SK-N-MC (cell line): ENCODE results near the gene TMEM203.

Experiments
- DNase-seq: peaks from one replicate; pipeline ENCODE4 v3.0.0-alpha.2; 2011; ENCODE audit warnings: low read depth, low spot score
- H3K27ac ChIP-seq: fragments of 200-600 bp; sonication (generic); 2 replicates; pipeline ENCODE4 v1.5.1; 2016; ENCODE audit warnings: mixed run types
- H3K36me3 ChIP-seq: fragments of 200-600 bp; sonication (generic); 2 replicates; pipeline ENCODE4 v1.6.1; 2017; ENCODE audit warnings: antibody characterized with exemption, low read length, mixed read lengths; ENCODE audit not compliant: insufficient read depth
- H3K4me3 ChIP-seq: fragments of 200-600 bp; sonication (generic); 2 replicates; pipeline ENCODE4 v1.5.1; 2016
- H3K9ac ChIP-seq: fragments of 200-600 bp; sonication (generic); 2 replicates; pipeline ENCODE4 v1.8.0; 2017; ENCODE audit warnings: mixed run types, mixed read lengths; ENCODE audit not compliant: insufficient read length
- H3K9me3 ChIP-seq: fragments of 200-600 bp; sonication (generic); 2 replicates; pipeline ENCODE4 v1.6.1; 2017; ENCODE audit warnings: low read depth, mild to moderate bottlenecking, antibody characterized with exemption, low read length, moderate library complexity, mixed read lengths
- EZH2 ChIP-seq: fragments of 200-600 bp; sonication (generic); IDR thresholded peaks from one replicate; pipeline ENCODE4 v1.6.1; 2017; ENCODE audit warnings: antibody characterized with exemption
- FOXP2 ChIP-seq: optimal IDR thresholded peaks from 2 replicates; pipeline ENCODE3; 2011; ENCODE audit warnings: mild to moderate bottlenecking, moderate library complexity; ENCODE audit not compliant: insufficient read depth; ENCODE audit errors: extremely low read length, control extremely low read depth
- POLR2AphosphoS5 ChIP-seq: IDR thresholded peaks from 2 replicates; pipeline ENCODE4 v1.6.1; 2012; ENCODE audit warnings: mild to moderate bottlenecking, low read depth, low read length, borderline replicate concordance

TMEM203 gene

DNA sequence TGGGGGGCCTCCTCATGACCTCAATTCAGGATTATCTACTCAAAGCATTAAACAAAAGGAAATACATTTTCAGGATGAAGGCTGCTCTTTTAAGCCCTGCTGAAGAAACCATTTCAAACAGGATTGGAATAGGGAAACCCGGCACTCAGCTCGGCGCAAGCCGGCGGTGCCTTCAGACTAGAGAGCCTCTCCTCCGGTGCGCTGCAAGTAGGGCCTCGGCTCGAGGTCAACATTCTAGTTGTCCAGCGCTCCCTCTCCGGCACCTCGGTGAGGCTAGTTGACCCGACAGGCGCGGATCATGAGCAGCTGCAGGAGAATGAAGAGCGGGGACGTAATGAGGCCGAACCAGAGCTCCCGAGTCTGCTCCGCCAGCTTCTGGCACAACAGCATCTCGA lies 720 bp downstream of the TMEM203 start:
- Histone ChIP-seq H3K9me3 (no peaks in the 10 kb centered on the region), H3K9ac (peak overlapping the region; percentile 90), H3K36me3 (no peaks in the 10 kb centered on the region), H3K4me3 (peak overlapping the region; percentile 92), H3K27ac (no peak overlapping the region)
- TF ChIP-seq POLR2AphosphoS5 (no peak), EZH2 (no peak), FOXP2 (no peak)
- no peak for DNase-seq

DNA sequence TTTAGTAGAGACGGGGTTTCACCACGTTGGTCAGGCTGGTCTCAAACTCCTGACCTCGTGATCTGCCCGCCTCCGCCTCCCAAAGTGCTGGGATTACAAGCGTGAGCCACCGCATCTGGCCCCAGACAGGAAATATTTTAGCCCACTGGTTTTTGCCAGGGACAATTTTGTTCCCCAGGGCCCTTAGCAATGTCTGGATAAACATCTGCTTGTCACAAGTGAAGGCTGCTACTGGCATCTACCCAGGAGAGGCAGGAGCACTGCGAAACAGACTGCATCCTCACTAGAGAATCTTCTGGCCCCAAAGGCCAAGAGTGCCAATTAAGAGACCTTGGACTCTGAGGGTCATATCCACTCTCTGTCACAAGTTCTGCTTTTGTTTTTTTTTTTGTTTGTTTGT lies 2.5 kb downstream of the TMEM203 start:
- Histone ChIP-seq H3K27ac (no peak overlapping the region), H3K9ac (no peak overlapping the region), H3K9me3 (no peaks in the 10 kb centered on the region), H3K36me3 (no peaks in the 10 kb centered on the region), H3K4me3 (no peak overlapping the region)
- DNase-seq: no peak
- TF ChIP-seq FOXP2 (no peak), POLR2AphosphoS5 (no peak), EZH2 (no peak)

DNA sequence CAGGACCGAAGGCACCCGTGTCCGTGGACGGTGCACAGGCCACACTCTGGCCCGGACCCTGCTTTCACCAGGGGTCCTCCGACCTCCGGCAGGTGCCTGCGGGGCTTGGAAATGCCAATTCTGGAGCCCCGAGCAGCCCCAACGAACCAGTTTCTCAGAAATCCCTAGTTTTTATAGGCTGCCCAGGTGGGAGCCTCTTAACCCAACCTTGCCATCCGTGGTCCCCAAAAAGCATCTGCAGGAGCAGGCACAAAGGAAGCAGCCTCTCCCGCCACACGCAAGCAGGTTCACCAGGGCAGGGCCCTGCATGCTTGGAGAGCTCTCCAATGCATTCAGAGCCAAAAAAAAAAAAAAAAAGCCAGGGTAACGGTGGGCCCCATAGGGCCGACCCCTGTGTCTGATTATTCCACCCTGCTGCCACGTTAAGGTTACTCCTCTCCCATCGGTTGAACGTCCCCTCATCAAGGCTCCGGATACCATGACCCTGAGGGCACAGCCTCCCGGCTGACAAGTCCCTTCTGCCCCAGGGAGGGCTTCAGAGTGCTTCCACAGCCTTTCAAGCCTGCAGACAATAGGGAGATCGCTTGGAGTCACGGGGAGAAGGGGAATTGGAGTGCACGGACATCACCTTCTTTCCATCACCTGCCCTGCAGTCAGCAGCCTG lies 4.1 kb downstream of the TMEM203 start:
- H3K36me3 ChIP-seq: no peaks in the 10 kb centered on the region
- no peak overlapping the region for H3K27ac ChIP-seq
- no peak for TF ChIP-seq FOXP2
- TF ChIP-seq EZH2: no peak
- TF ChIP-seq POLR2AphosphoS5: no peak
- peak overlapping the region; percentile 74 for H3K9ac ChIP-seq
- no peaks in the 10 kb centered on the region for H3K9me3 ChIP-seq
- H3K4me3 ChIP-seq: peak overlapping the region; percentile 88
- no peak for DNase-seq

DNA sequence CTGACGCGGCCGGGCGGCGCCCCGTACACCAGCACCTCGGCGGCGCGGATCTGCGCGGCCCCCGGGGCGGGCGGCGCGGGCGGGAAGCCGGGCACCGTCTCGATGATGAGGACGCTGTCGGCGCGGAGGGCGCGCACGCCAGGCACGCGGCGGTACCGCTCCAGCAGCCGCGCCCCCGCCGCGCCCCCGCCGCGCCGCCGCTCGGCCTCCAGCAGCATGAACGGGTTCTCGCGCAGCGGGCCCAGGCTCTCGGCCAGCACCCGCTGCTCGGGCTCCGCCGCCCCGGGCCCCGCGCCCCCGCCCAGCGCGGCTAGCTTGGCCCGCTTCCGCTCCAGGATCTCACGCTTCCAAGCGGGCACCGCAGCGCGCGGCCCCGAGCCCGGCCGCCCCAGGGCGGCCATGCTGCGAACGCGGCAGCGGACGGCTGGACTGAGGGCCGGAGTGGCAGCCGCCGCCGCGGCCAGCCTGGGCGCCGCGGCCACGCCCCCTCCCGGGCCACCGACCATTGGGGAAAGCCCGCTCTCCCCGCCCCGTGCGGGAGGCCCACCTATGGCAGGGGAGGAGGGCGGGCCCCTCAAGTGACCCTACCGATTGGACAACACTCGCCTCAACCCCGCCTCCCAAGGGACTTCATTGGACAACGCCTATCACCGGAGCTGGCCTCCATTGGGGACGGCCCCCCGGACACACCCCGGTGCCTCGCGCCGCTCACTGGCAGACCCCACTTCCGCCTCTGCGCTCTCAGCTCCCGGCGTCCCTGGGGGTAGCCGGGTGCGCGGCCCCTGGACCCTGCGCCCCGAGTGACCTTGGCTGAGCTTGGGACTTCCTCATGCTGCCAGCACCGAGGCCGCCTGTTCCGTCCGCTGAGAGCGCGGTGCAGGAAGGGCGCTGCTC lies 4.9 kb downstream of the TMEM203 start, which contains the start of gene TPRN:
Gene TPRN, minus strand, starts transcription at position 431 of the 894 bp plus-strand sequence. Its CDS starts 30 bp downstream, at position 401.
- H3K9ac ChIP-seq: peak within 1 kb of the TSS; percentile 74
- peak; percentile 90 for DNase-seq
- H3K4me3 ChIP-seq: peak within 1 kb of the TSS; percentile 88
- no peaks in the 10 kb centered on the region for H3K9me3 ChIP-seq
- TF ChIP-seq FOXP2: no peak
- TF ChIP-seq POLR2AphosphoS5: peak; percentile 91; the same call in 1 of the 2 replicates
- no peaks in the 10 kb centered on the region for H3K36me3 ChIP-seq
- no peak within 1 kb of the TSS for H3K27ac ChIP-seq

DNA sequence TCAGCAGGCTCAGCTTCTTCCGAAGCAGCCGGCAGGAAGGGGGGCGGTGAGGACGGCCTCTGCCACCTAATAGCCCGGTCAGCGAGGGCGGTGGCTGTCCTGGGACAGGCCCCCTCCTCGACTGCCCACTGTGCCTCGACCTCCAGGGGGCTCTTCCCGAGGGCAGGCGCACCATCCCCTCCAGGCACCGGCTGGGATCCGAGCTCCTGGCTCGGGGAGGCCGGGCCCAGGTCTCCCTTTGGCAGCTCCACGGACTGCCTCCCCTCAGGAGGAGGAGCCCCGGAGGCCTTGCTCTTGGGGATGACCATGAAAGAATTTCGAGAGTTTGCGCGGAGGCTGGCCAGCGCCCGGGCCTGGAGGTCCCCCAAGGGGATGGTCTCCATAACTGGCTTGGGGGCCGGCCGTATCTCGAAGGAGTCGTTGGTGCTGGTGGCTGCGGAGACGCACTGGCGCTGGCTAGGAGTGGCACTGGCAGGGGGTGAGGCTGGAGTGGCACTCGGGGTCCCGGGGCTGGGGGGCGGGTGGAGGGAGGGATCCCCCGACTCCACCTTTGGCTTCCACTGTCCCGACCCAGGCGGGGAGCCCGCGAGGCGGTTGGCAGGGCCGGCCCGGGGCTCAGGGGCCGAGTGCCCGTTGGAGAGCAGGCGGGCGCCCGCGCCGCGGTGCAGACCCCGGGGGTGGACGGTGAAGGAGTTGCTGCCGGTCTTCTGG lies 5.9 kb downstream of the TMEM203 start:
- Histone ChIP-seq H3K4me3 (peak overlapping the region; percentile 54), H3K9ac (no peak overlapping the region), H3K9me3 (no peaks in the 10 kb centered on the region), H3K27ac (no peak overlapping the region), H3K36me3 (no peaks in the 10 kb centered on the region)
- DNase-seq: no peak
- no peak for TF ChIP-seq FOXP2
- no peak for TF ChIP-seq POLR2AphosphoS5
- TF ChIP-seq EZH2: no peak

DNA sequence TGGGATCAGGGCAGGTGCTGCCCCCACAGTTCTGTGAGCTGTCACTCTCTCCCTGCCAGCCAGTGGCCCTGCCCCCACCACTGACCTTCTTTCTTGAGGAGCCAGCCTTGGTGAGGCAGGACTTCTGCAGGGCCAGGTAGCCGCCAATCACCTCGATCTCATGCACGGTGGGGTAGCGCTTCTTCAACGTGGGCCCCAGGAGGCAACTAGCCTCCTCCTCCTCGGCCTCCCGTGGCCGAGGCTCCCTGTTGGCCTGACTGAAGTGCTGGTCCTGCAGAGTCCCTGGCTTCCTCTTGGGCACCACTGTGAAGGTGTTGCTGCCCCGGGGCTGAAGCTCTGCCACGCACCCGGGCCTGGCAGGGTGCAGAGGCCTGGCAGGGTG lies 6.6 kb downstream of the TMEM203 start:
- H3K36me3 ChIP-seq: no peaks in the 10 kb centered on the region
- H3K9me3 ChIP-seq: no peaks in the 10 kb centered on the region
- no peak for DNase-seq
- H3K9ac ChIP-seq: no peak overlapping the region
- H3K4me3 ChIP-seq: no peak overlapping the region
- TF ChIP-seq FOXP2 (no peak), POLR2AphosphoS5 (no peak), EZH2 (no peak)
- H3K27ac ChIP-seq: no peak overlapping the region

DNA sequence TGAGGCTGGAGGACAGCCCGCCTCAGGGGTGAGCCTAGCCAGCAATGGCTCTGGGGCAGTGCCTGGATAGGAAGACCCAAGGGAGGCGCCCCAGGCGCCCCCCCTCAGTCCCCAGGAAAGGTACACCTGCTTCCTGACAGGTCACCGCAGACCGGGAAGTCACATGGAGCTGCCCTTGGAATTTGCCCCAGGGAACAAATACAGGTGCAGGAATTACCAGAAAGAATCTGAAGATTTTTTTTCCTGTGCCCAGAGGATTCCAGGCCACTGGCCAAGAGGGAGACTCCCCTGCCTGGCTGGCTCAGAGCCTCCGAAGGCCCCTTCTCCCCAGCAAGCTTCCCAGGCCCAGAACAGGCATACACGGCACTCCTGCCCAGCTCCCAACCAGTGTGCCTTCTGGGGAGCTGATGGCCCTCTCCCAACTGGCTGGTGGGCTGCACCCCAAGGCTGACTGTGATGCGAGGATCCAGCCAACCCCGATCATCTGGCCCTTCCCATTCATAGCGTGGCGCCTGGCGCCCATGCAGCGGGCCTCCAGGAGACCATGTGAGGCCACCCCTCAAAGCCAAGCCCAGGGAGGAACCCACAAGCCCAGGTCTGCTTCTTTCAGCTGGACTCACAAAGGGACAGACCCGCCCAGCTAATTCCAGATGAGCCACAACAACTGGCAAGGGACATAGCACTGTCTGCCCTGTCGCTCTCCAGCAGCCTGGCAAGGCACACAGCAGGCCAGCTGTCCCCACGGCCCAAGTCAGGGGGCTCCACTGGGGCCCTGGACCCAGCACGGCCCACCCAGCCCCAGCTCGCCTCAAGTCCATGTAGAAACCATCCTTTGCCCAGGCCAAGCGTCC lies 7.2 kb downstream of the TMEM203 start:
- no peak for DNase-seq
- Histone ChIP-seq H3K4me3 (no peak overlapping the region), H3K9ac (no peak overlapping the region), H3K9me3 (no peaks in the 10 kb centered on the region), H3K36me3 (no peaks in the 10 kb centered on the region), H3K27ac (no peak overlapping the region)
- TF ChIP-seq EZH2: no peak
- TF ChIP-seq POLR2AphosphoS5: no peak
- TF ChIP-seq FOXP2: no peak
